HUES64 (cell line): ENCODE data around the gene TRMT2B.
"Not testable (repeated sequence)": the region's sequence is repeated elsewhere in the genome, so short reads cannot be mapped to it uniquely, and the experiment has no call there.

Source experiments
- H3K27ac ChIP-seq: 2 replicates; pipeline ENCODE4 v1.7.0; 2013; ENCODE audit warnings: low read depth, low read length, inconsistent platforms
- H3K27me3 ChIP-seq: 2 replicates; pipeline ENCODE4 v1.6.1; 2013; ENCODE audit warnings: mild to moderate bottlenecking, low read length; ENCODE audit not compliant: insufficient read depth
- H3K36me3 ChIP-seq: 2 replicates; pipeline ENCODE4 v1.6.1; 2013; ENCODE audit warnings: mild to moderate bottlenecking, low read length; ENCODE audit not compliant: insufficient read depth
- H3K4me1 ChIP-seq: 2 replicates; pipeline ENCODE4 v1.6.1; 2013; ENCODE audit warnings: mild to moderate bottlenecking, low read length, moderate library complexity; ENCODE audit not compliant: insufficient read depth
- H3K4me3 ChIP-seq: 2 replicates; pipeline ENCODE4 v1.5.1; 2013; ENCODE audit warnings: mild to moderate bottlenecking, low read length, moderate library complexity
- H3K9ac ChIP-seq: 2 replicates; pipeline ENCODE4 v1.6.1; 2013; ENCODE audit warnings: mild to moderate bottlenecking, low read depth, low read length
- H3K9me3 ChIP-seq: 2 replicates; pipeline ENCODE4 v1.6.1; 2013; ENCODE audit warnings: low read depth, low read length; ENCODE audit not compliant: insufficient read depth
- WGBS: fragments of 150-250, 120-280 bp; methylation state at CpG from one replicate; pipeline ENCODE4 v1.1.7; 2013; ENCODE audit warnings: missing lambda C conversion rate; 5-methylcytosine and 5-hydroxymethylcytosine counted together

TRMT2B gene

GRCh38 chrX:100995469-100995868 is 56.4 kb downstream of the TRMT2B start:
- no peak overlapping the region for H3K9ac ChIP-seq
- 90% methylated on average over 5 of the region's 5 CpGs for WGBS
- H3K36me3 ChIP-seq: no peaks in the 10 kb centered on the region
- H3K27me3 ChIP-seq: no peaks in the 10 kb centered on the region
- H3K4me1 ChIP-seq: no peaks in the 10 kb centered on the region
- H3K27ac ChIP-seq: no peak overlapping the region
- no peak overlapping the region for H3K4me3 ChIP-seq
- no peaks in the 10 kb centered on the region for H3K9me3 ChIP-seq

DNA sequence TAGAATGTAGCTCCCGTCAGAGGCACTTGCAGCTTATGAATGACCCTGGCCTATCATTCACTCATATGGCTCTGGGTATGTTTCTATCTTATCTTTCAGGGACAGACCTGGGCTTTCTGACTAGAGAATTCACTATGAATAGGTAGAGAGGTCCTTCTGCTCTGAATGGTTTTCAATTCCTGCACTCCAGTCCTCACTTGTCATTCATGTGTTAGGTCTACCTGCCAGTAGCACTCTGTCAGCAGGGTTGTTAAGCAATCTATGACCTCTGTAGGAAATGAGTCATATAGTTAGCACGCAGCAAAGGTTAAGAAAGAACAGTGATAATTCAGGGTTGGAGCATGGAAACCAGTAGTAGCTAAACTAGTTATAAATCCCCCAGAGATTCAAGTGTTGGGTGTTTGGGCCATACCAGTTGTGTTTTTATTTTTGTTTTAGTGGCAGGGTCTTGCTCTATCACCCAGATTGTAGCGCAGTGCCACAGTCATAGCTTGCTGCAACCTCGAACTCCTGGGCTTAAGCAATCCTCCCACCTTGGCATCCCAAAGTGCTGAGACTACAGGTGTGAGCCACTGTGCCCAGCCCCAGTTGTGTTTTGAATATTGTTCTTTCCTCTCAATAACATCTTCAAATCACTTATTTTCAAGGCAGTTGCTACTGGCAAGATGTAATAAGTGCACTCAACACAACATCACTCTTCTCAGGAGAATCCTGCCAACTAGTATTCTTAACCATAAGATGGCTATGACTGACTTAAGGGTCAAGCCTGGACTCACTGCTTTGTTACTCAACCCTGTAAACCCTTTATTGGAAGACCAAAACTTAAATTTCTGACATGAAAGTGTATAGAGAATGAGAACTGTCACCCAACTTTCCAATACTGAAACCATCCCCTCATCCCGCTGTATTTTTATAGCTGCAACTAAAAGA is 57.3 kb downstream of the TRMT2B start:
- no peaks in the 10 kb centered on the region for H3K36me3 ChIP-seq
- no peak overlapping the region for H3K27ac ChIP-seq
- H3K9ac ChIP-seq: no peak overlapping the region
- 92% methylated on average over 4 of the region's 5 CpGs for WGBS
- H3K9me3 ChIP-seq: no peaks in the 10 kb centered on the region
- H3K27me3 ChIP-seq: no peaks in the 10 kb centered on the region
- no peaks in the 10 kb centered on the region for H3K4me1 ChIP-seq
- no peak overlapping the region for H3K4me3 ChIP-seq

GRCh38 chrX:100990139-100990538 is 61.8 kb downstream of the TRMT2B start:
- H3K4me3 ChIP-seq: no peak overlapping the region
- 97% methylated on average over 1 of the region's 2 CpGs for WGBS
- no peak overlapping the region for H3K27ac ChIP-seq
- H3K9ac ChIP-seq: no peak overlapping the region
- no peaks in the 10 kb centered on the region for H3K9me3 ChIP-seq
- H3K36me3 ChIP-seq: no peaks in the 10 kb centered on the region
- H3K27me3 ChIP-seq: no peaks in the 10 kb centered on the region
- H3K4me1 ChIP-seq: no peaks in the 10 kb centered on the region

- Histone ChIP-seq H3K36me3 (no peaks in the 10 kb centered on the region), H3K27ac (no peak overlapping the region), H3K27me3 (no peaks in the 10 kb centered on the region), H3K4me1 (no peaks in the 10 kb centered on the region), H3K9me3 (no peaks in the 10 kb centered on the region), H3K9ac (no peak overlapping the region), H3K4me3 (no peak overlapping the region)
These were observed 67.1 kb downstream of the TRMT2B start for GRCh38 chrX:100984818-100985217.

DNA sequence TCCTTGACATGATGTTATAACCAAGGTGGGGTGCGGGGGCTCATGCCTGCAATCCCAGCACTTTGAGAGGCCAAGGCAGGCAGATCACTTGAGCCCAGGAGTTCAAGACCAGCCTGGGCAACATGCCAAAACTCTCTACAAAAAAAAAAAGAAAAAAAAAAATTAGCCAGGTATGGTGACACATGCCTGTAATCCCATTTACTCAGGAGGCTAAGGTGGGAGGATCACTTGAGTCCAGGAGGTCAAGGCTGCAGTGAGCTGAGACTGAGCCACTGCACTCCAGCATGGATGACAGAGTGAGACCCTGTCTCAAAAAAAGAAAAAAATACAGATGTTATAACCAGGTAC is 70.4 kb downstream of the TRMT2B start:
- not testable (repeated sequence) for H3K4me3 ChIP-seq, H3K9me3 ChIP-seq, H3K27ac ChIP-seq, H3K4me1 ChIP-seq, H3K36me3 ChIP-seq, H3K9ac ChIP-seq, H3K27me3 ChIP-seq
- no CpG with 5 or more reads among the region's 1 CpG for WGBS

DNA sequence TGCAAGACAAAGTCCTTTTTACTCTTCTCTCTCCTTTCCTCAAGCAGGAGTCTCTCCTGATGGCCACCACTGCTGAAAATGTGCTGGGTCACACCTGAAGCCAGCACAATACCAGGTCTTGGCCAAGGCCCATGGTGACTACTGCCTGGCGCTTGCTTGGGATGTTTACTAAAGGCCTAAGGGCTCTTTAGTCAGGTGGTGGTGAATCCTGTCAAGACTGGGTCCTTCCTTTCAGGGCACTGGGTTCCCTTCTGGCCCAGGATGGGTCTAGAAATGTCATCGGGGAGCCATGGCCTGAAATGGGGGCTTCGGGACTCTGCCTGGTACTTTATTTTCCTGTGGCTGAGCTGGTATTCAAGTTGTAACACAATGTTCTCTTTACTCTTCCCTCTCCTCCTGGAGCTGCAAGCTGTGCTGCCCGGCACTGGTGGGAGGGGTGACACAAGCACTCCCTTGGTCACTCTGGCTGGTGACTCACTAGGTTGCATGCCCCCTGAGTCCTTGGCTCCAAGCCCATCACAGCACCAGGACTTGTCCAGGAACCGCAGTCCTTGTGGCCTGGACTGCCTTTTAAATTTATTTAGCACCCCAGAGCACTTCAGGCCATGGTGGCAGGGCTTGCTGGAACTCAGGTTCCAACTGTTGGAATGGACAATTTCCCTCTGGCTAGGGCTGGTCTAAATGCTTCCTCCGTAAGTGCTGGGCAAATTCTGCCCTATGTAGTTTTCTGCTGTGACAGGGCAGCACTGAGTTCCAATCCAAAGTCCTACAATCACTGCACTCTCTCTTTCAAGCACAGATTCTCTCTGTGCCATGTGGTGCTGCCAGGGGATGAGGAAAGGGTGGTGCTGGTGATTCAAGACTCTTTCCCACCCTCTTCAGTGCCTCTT is 71.1 kb downstream of the TRMT2B start:
- H3K4me1 ChIP-seq: no peaks in the 10 kb centered on the region
- H3K27me3 ChIP-seq: no peaks in the 10 kb centered on the region
- no peaks in the 10 kb centered on the region for H3K9me3 ChIP-seq
- H3K4me3 ChIP-seq: no peak overlapping the region
- no peaks in the 10 kb centered on the region for H3K36me3 ChIP-seq
- 93% methylated on average over 6 of the region's 6 CpGs for WGBS
- no peak overlapping the region for H3K27ac ChIP-seq
- H3K9ac ChIP-seq: no peak overlapping the region

DNA sequence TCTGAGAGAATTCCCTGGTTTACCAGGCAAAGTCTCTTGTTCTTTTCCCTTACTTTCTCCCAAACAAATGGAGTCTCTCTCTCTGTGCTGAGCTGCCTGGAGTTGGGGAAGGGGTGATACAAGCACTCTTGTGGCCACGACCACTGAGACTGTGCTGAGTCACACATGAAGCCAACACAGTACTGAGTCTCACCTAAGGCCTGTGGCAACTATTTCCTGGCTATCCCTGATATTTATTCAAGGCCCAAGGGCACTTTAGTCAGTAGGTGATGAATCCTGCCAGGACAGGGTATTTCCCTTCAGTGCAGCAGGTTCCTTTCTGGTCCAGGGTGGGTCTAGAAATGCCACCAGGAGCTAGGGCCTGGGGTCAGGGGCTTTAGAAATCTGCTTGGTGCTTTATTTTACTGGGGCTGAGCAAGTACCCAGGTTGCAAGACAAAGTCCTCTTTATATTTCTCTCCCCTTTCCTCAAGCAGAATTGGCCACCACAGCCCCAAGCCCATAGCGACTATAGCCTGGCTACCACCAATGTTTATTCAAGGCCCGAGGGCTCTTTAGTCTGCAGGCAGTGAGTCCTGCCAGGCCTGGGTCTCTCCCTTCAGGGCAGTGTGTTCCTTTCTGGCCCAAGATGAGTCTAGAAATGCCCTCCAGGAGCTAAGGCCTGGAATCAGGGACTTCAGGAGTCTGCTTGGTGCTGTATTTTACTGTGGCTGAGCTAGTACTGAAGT is 71.9 kb downstream of the TRMT2B start:
- Histone ChIP-seq H3K9ac (no peak overlapping the region), H3K36me3 (no peaks in the 10 kb centered on the region), H3K9me3 (no peaks in the 10 kb centered on the region), H3K4me3 (no peak overlapping the region), H3K4me1 (no peaks in the 10 kb centered on the region), H3K27me3 (no peaks in the 10 kb centered on the region), H3K27ac (no peak overlapping the region)
- 90% methylated on average over 3 of the region's 3 CpGs for WGBS

DNA sequence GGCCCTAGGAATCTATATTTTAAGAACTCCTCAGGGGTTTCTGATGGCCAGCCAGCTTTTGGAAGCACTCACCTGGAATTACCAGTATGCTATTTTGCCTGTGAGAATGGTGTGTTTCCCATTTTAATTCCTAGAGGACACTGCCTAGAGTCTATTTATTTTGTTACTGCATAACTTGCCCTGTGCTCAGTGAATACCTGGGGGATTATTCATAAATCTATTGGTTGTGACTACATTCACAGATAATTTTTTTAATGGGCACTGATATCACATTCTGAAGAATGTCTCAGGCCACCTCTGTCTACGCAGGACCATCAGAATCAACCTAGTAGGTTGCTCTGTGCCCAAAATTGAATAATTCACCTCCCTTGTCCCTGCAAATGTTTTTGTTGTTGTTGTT is 75.7 kb downstream of the TRMT2B start:
- Histone ChIP-seq H3K27ac (no peak overlapping the region), H3K27me3 (no peaks in the 10 kb centered on the region), H3K4me3 (no peak overlapping the region), H3K9ac (no peak overlapping the region), H3K36me3 (no peaks in the 10 kb centered on the region), H3K9me3 (no peaks in the 10 kb centered on the region), H3K4me1 (no peaks in the 10 kb centered on the region)
- WGBS: 100% methylated on average over 1 of the region's 1 CpG

DNA sequence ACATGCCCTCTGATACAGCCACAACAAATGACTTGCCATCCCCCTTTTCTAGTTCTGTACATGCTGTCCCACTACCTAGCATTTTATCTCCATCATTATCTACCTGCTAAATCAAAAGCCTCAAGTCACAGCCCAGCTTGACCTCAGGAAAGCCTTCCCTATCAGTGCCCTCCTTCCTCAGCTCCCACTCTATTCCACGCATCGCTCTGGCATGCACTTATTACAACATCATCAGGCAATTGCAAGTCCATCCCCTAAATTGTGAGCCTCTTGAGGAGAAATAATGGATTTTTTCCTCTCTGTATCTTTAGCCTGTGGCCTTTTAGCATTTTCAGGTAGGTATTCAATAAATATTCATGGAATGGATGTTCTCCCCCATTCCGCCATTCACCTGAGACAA is 76.7 kb downstream of the TRMT2B start:
- Histone ChIP-seq H3K4me1 (no peaks in the 10 kb centered on the region), H3K36me3 (no peaks in the 10 kb centered on the region), H3K27me3 (no peaks in the 10 kb centered on the region), H3K9me3 (no peaks in the 10 kb centered on the region), H3K9ac (no peak overlapping the region), H3K27ac (no peak overlapping the region), H3K4me3 (no peak overlapping the region)
- whole genome bisulfite sequencing: 100% methylated on average over 3 of the region's 3 CpGs

- Histone ChIP-seq H3K4me1 (no peaks in the 10 kb centered on the region), H3K9me3 (no peaks in the 10 kb centered on the region), H3K27ac (no peak overlapping the region), H3K27me3 (no peaks in the 10 kb centered on the region), H3K36me3 (no peaks in the 10 kb centered on the region), H3K4me3 (no peak overlapping the region), H3K9ac (no peak overlapping the region)
- WGBS: 100% methylated on average over 3 of the region's 19 CpGs
These were observed 78.5 kb downstream of the TRMT2B start for GRCh38 chrX:100973411-100973810.

DNA sequence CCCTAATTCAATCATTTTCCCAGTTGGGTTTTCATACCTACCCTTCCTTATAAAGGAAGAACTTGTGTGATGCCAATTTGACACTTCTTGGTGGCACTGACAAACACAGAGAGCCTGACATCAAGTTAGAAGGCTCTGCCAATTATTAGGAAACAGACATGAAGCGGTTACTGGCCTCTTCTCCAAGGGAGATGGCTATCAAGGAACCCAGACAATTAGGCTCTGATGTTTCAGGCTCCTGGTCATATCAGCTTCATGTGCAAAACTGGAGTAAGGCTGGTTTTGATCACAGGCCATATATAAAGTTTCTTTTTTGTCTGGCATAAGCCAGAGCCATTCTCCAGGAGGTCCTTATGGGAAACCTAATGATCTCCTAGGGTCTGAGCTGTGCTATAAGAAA is 82.0 kb downstream of the TRMT2B start:
- Histone ChIP-seq H3K4me3 (no peak overlapping the region), H3K9me3 (no peaks in the 10 kb centered on the region), H3K27me3 (no peaks in the 10 kb centered on the region), H3K9ac (no peak overlapping the region), H3K36me3 (no peaks in the 10 kb centered on the region), H3K4me1 (no peaks in the 10 kb centered on the region), H3K27ac (no peak overlapping the region)
- WGBS: 85% methylated on average over 1 of the region's 1 CpG
